IMR-90 (cell line): ENCODE measurements around the gene CYP2J2. TPM values are rescaled to one million over a fixed set of nuclear protein-coding genes. Genes with fewer than 3 reads are reported as not detected.

ENCODE experiments used
- ATAC-seq: fragments of 200-7000 bp; cut with Tn5 transposase; 2 replicates; pipeline ENCODE4 v1.9.1; 2020; ENCODE audit warnings: low read depth, mild to moderate bottlenecking, moderate library complexity
- BruUV-seq: library from RNA; stranded (reverse); fragments of 400-500 nt; replicated peaks from 2 replicates; lab custom pipeline; 2021; lab: Mats Ljungman, UMichigan
- CTCF ChIA-PET: fragments of 300-600 bp; formaldehyde crosslinking; extraction: SDS; loops from one replicate; lab custom pipeline; 2021; ENCODE audit warnings: antibody characterized with exemption; lab: Yijun Ruan, JAX
- POLR2A ChIA-PET: fragments of 300-600 bp; sonication (Branson Sonifier 250); formaldehyde crosslinking; loops from one replicate; lab custom pipeline; 2022; ENCODE audit warnings: antibody characterized with exemption; ENCODE audit not compliant: unreplicated experiment; lab: Charles Lee
- DNase-seq: peaks from one replicate; pipeline ENCODE4 v3.0.0; 2013
- H2AFZ ChIP-seq: replicated peaks from 2 replicates; pipeline ENCODE3; 2013; ENCODE audit warnings: low read length, mild to moderate bottlenecking; ENCODE audit not compliant: poor library complexity
- H2AK5ac ChIP-seq: 2 replicates; pipeline ENCODE4 v1.6.1; 2013; ENCODE audit warnings: low read depth, low read length, inconsistent platforms
- H2AK9ac ChIP-seq: replicated peaks from 2 replicates; pipeline ENCODE3; 2013; ENCODE audit warnings: mild to moderate bottlenecking, low read depth, low read length, moderate library complexity; ENCODE audit not compliant: poor library complexity
- H2BK120ac ChIP-seq: 2 replicates; pipeline ENCODE4 v1.6.1; 2013; ENCODE audit warnings: low read depth, low read length, inconsistent platforms
- H2BK15ac ChIP-seq: 3 replicates; pipeline ENCODE4 v1.6.1; 2013; ENCODE audit warnings: low read depth, low read length, inconsistent platforms
- H2BK20ac ChIP-seq: 2 replicates; pipeline ENCODE4 v1.6.1; 2013; ENCODE audit warnings: low read depth, mild to moderate bottlenecking, inconsistent platforms, low read length, moderate library complexity
- H2BK5ac ChIP-seq: 2 replicates; pipeline ENCODE4 v1.6.1; 2013; ENCODE audit warnings: mild to moderate bottlenecking, low read depth, low read length, inconsistent platforms; ENCODE audit not compliant: poor library complexity, severe bottlenecking
- H3K14ac ChIP-seq: replicated peaks from 2 replicates; pipeline ENCODE4 v1.6.1; 2013; ENCODE audit warnings: low read depth, low read length, inconsistent platforms
- H3K18ac ChIP-seq: 2 replicates; pipeline ENCODE4 v1.6.1; 2013; ENCODE audit warnings: low read depth, low read length, control low read depth
- H3K23ac ChIP-seq: 2 replicates; pipeline ENCODE4 v1.6.1; 2013; ENCODE audit warnings: low read depth, low read length, inconsistent platforms
- H3K27ac ChIP-seq: 2 replicates; pipeline ENCODE4 v1.5.1; 2013; ENCODE audit warnings: mild to moderate bottlenecking, control low read depth, low read length; ENCODE audit not compliant: insufficient read depth
- H3K27me3 ChIP-seq: 2 replicates; pipeline ENCODE4 v1.6.1; 2013; ENCODE audit warnings: low read length; ENCODE audit not compliant: control insufficient read depth, insufficient read depth
- H3K36me3 ChIP-seq: 2 replicates; pipeline ENCODE4 v1.6.1; 2013; ENCODE audit warnings: low read length, mixed read lengths; ENCODE audit not compliant: control insufficient read depth, insufficient read depth
- H3K4ac ChIP-seq: 2 replicates; pipeline ENCODE4 v1.6.1; 2013; ENCODE audit warnings: low read depth, low read length, inconsistent platforms
- H3K4me1 ChIP-seq: 2 replicates; pipeline ENCODE4 v1.6.1; 2013; ENCODE audit warnings: low read length, mixed read lengths; ENCODE audit not compliant: control insufficient read depth, insufficient read depth
- H3K4me2 ChIP-seq: 2 replicates; pipeline ENCODE4 v1.6.1; 2013; ENCODE audit warnings: low read depth, mild to moderate bottlenecking, control low read depth, low read length, moderate library complexity
- H3K4me3 ChIP-seq: 2 replicates; pipeline ENCODE4 v1.5.1; 2013; ENCODE audit warnings: low read depth, mild to moderate bottlenecking, control low read depth, low read length, moderate library complexity; ENCODE audit not compliant: insufficient read depth
- H3K56ac ChIP-seq: 2 replicates; pipeline ENCODE4 v1.6.1; 2013; ENCODE audit warnings: low read length, inconsistent platforms; ENCODE audit not compliant: insufficient read depth; ENCODE audit errors: extremely low read depth
- H3K79me1 ChIP-seq, 2 experiments: 2 replicates each; pipeline ENCODE4 v1.6.1; 2013; ENCODE audit warnings: low read length in 2 of 2, inconsistent platforms in 1 of 2, low read depth in 1 of 2
- H3K9ac ChIP-seq: 2 replicates; pipeline ENCODE4 v1.6.1; 2013; ENCODE audit warnings: low read depth, low read length, control low read depth
- H3K9me1 ChIP-seq: 2 replicates; pipeline ENCODE4 v1.6.1; 2013; ENCODE audit warnings: low read length, inconsistent platforms; ENCODE audit not compliant: insufficient read depth
- H3K9me3 ChIP-seq: 2 replicates; pipeline ENCODE4 v1.6.1; 2013; ENCODE audit warnings: low read length; ENCODE audit not compliant: control insufficient read depth, insufficient read depth
- H4K20me1 ChIP-seq: 2 replicates; pipeline ENCODE4 v1.6.1; 2013; ENCODE audit warnings: low read length, inconsistent platforms; ENCODE audit not compliant: insufficient read depth
- H4K5ac ChIP-seq: 2 replicates; pipeline ENCODE4 v1.6.1; 2013; ENCODE audit warnings: mild to moderate bottlenecking, low read depth, low read length, control low read depth
- H4K8ac ChIP-seq, 2 experiments: 2 replicates each; pipeline ENCODE4 v1.6.1; 2013; ENCODE audit warnings: low read depth in 2 of 2, low read length in 2 of 2, control low read depth in 1 of 2, inconsistent platforms in 1 of 2
- H4K91ac ChIP-seq: 2 replicates; pipeline ENCODE4 v1.6.1; 2013; ENCODE audit warnings: low read depth, low read length, inconsistent platforms; ENCODE audit not compliant: insufficient read depth
- BHLHE40 ChIP-seq: fragments of 150-350 bp; IDR thresholded peaks from 2 replicates; pipeline ENCODE4 v1.6.1; 2016; ENCODE audit warnings: mild to moderate bottlenecking, low read depth, low read length
- CEBPB ChIP-seq: IDR thresholded peaks from 2 replicates; pipeline ENCODE4 v1.6.1; 2012; ENCODE audit warnings: low read depth, low read length, improper control_type of control experiment
- CHD1 ChIP-seq: IDR thresholded peaks from 2 replicates; pipeline ENCODE4 v1.6.1; 2012; ENCODE audit warnings: low read depth, low read length, improper control_type of control experiment
- CTCF ChIP-seq: conservative IDR thresholded peaks from 2 replicates; pipeline ENCODE4 v1.5.1; 2012; ENCODE audit warnings: mild to moderate bottlenecking, low read depth, low read length, improper control_type of control experiment
- ELK1 ChIP-seq: fragments of 150-350 bp; IDR thresholded peaks from 2 replicates; pipeline ENCODE4 v1.6.1; 2016; ENCODE audit warnings: low read depth, mild to moderate bottlenecking, low read length, moderate library complexity, borderline replicate concordance
- FOS ChIP-seq: fragments of 150-350 bp; IDR thresholded peaks from 2 replicates; pipeline ENCODE4 v1.6.1; 2016; ENCODE audit warnings: low read depth, low read length
- MAFK ChIP-seq: IDR thresholded peaks from 2 replicates; pipeline ENCODE4 v1.6.1; 2012; ENCODE audit warnings: low read depth, low read length, improper control_type of control experiment
- MAZ ChIP-seq: IDR thresholded peaks from 2 replicates; pipeline ENCODE4 v1.6.1; 2012; ENCODE audit warnings: low read depth, mild to moderate bottlenecking, low read length, improper control_type of control experiment, moderate library complexity, borderline replicate concordance
- MXI1 ChIP-seq: IDR thresholded peaks from 2 replicates; pipeline ENCODE4 v1.6.1; 2012; ENCODE audit warnings: low read depth, mild to moderate bottlenecking, low read length, moderate library complexity, borderline replicate concordance
- NFE2L2 ChIP-seq: fragments of 150-350 bp; IDR thresholded peaks from 2 replicates; pipeline ENCODE4 v1.6.1; 2016; ENCODE audit warnings: low read depth, mild to moderate bottlenecking, low read length
- POLR2A ChIP-seq: IDR thresholded peaks from 2 replicates; pipeline ENCODE4 v1.6.1; 2012; ENCODE audit warnings: mild to moderate bottlenecking, low read depth, low read length
- RAD21 ChIP-seq: IDR thresholded peaks from 2 replicates; pipeline ENCODE4 v1.6.1; 2012; ENCODE audit warnings: low read length, improper control_type of control experiment
- RCOR1 ChIP-seq: IDR thresholded peaks from 2 replicates; pipeline ENCODE4 v1.6.1; 2012; ENCODE audit warnings: mild to moderate bottlenecking, low read length, improper control_type of control experiment; ENCODE audit not compliant: insufficient replicate concordance
- RFX5 ChIP-seq: IDR thresholded peaks from 2 replicates; pipeline ENCODE4 v1.8.0; 2012; ENCODE audit warnings: low read depth, mild to moderate bottlenecking, low read length, moderate library complexity
- SMC3 ChIP-seq: fragments of 150-350 bp; IDR thresholded peaks from 2 replicates; pipeline ENCODE4 v1.6.1; 2016; ENCODE audit warnings: low read depth, mild to moderate bottlenecking, antibody characterized with exemption, low read length, moderate library complexity
- USF2 ChIP-seq: fragments of 150-350 bp; IDR thresholded peaks from 2 replicates; pipeline ENCODE4 v1.6.1; 2017; ENCODE audit warnings: mild to moderate bottlenecking, antibody characterized with exemption, low read length, low read depth
- WGBS, 2 experiments: methylation state at CpG; one replicate each; pipeline versions ENCODE4 v1.1.5 to v1.1.7; 2013; ENCODE audit warnings: missing lambda C conversion rate in 2 of 2; ENCODE audit not compliant: insufficient read length in 1 of 2; ENCODE audit errors: extremely low coverage in 2 of 2; 5-methylcytosine and 5-hydroxymethylcytosine counted together
- dilution Hi-C: fragments of 300-500 bp; cut with HindIII; formaldehyde crosslinking; loops from one replicate; pipeline ENCODE4 v1.14.3; 2018; ENCODE audit warnings: low sequenced_read_pairs; ENCODE audit not compliant: unreplicated experiment
- in situ Hi-C: fragments of 300-500 bp; cut with MboI; formaldehyde crosslinking; loops from 3 replicates; pipeline ENCODE4 v1.14.3; 2019; ENCODE audit warnings: low sequenced_read_pairs, inconsistent platforms, mixed read lengths
- intact Hi-C: fragments of 100-400 bp; cut with micrococcal nuclease; formaldehyde crosslinking; loops from 2 replicates; pipeline ENCODE4 v1.10.0; 2022
- polyA plus RNA-seq, 3 experiments: library from polyadenylated mRNA; depleted of rRNA; stranded (reverse); fragments of >200 nt; gene quantifications; 2 replicates each; pipeline ENCODE4 v1.2.3, GENCODE V29; 2012; ENCODE audit warnings: low replicate concordance in 1 of 3
- total RNA-seq: library from RNA; depleted of rRNA; stranded (reverse); fragments of >200 nt; gene quantifications from 2 replicates; pipeline ENCODE4 v1.2.3, GENCODE V29; 2012

The CYP2J2 gene
- total and polyA plus RNA-seq, 2 of the 4 experiments (the other 2 are of a cell fraction): 0.18 TPM; not detected in 1

GRCh38 chr1:59936358-59936821 is 9.8 kb upstream of the CYP2J2 start:
- H3K14ac ChIP-seq: no peak overlapping the region
- H3K27ac ChIP-seq: no peak overlapping the region
- H3K9me3 ChIP-seq: no peaks in the 10 kb centered on the region
- no peaks in the 10 kb centered on the region for H4K20me1 ChIP-seq
- dilution Hi-C loops: no loop called here
- intact Hi-C loops: no loop called here
- H2BK15ac ChIP-seq: no peak overlapping the region
- no peak overlapping the region for H4K5ac ChIP-seq
- TF ChIP-seq USF2 (no peak), RCOR1 (no peak), MXI1 (no peak), NFE2L2 (no peak), SMC3 (no peak), FOS (no peak), MAZ (no peak), RAD21 (no peak), ELK1 (no peak), RFX5 (no peak), BHLHE40 (no peak), POLR2A (no peak), CHD1 (no peak), MAFK (no peak), CEBPB (no peak), CTCF (no peak)
- no peak overlapping the region for H4K91ac ChIP-seq
- WGBS, 2 experiments: 70% methylated on average over 2 of the region's 5 CpGs; no CpG with 5 or more reads in 1 of the 2 experiments
- CTCF ChIA-PET: interaction anchor here (1.4 kb wide), 1 partner anchor 11 kb away, joined by 5 read pairs; no protein-coding TSS in a partner anchor
- no peak for DNase-seq
- H2BK120ac ChIP-seq: no peak overlapping the region
- no peak overlapping the region for H2AK9ac ChIP-seq
- H3K23ac ChIP-seq: no peak overlapping the region
- POLR2A ChIA-PET: no interaction called here
- H3K79me1 ChIP-seq: no peaks in the 10 kb centered on the region
- H2AK5ac ChIP-seq: no peak overlapping the region
- no peak overlapping the region for H3K4ac ChIP-seq
- H3K36me3 ChIP-seq: no peaks in the 10 kb centered on the region
- no peaks in the 10 kb centered on the region for H3K9me1 ChIP-seq
- 0 out of 2 replicates have a peak, but pooled peaks cover 2% of the 10 kb centered on the region for H3K27me3 ChIP-seq
- no peak overlapping the region for H2BK20ac ChIP-seq
- no peak overlapping the region for H3K4me3 ChIP-seq
- H3K9ac ChIP-seq: no peak overlapping the region
- no peaks in the 10 kb centered on the region for H3K4me1 ChIP-seq
- H4K8ac ChIP-seq: no peak overlapping the region
- ATAC-seq: no peak
- in situ Hi-C loops: loop anchor here (25.0 kb wide), 1 partner anchor 1199 kb away; no protein-coding TSS in a partner anchor
- H3K4me2 ChIP-seq: no peak overlapping the region
- H3K18ac ChIP-seq: no peak overlapping the region
- H2BK5ac ChIP-seq: no peak overlapping the region
- H2AFZ ChIP-seq: no peak overlapping the region
- no TSS peak for BruUV-seq
- no peak overlapping the region for H3K56ac ChIP-seq
